PFSK-1 (cell line): Measurements from ENCODE around the gene DENND2A.

Source experiments
- FOXP2 ChIP-seq: optimal IDR thresholded peaks from 2 replicates; pipeline ENCODE3; 2011; ENCODE audit warnings: borderline replicate concordance, control low read depth, inconsistent platforms; ENCODE audit not compliant: insufficient read depth; ENCODE audit errors: extremely low read length, extremely low read depth
- POLR2AphosphoS5 ChIP-seq: IDR thresholded peaks from 2 replicates; pipeline ENCODE4 v1.6.1; 2012; ENCODE audit warnings: low read depth, mild to moderate bottlenecking, control low read depth, low read length, moderate library complexity
- REST ChIP-seq, 2 experiments: IDR thresholded peaks; 2 replicates each; pipeline versions ENCODE4 v1.6.1 to v1.8.0; 2011 to 2012; ENCODE audit warnings: low read depth in 2 of 2, low read length in 2 of 2, control low read depth in 1 of 2, inconsistent platforms in 1 of 2, mild to moderate bottlenecking in 1 of 2, moderate library complexity in 1 of 2; ENCODE audit not compliant: insufficient read depth in 1 of 2
- SIN3A ChIP-seq: IDR thresholded peaks from 2 replicates; pipeline ENCODE4 v1.6.1; 2012; ENCODE audit warnings: mild to moderate bottlenecking, low read length, moderate library complexity, borderline replicate concordance; ENCODE audit not compliant: insufficient read depth
- TAF1 ChIP-seq: IDR thresholded peaks from 2 replicates; pipeline ENCODE4 v1.6.1; 2012; ENCODE audit warnings: low read length, control low read depth, borderline replicate concordance; ENCODE audit not compliant: insufficient read depth

GRCh38 chr7:140476698-140477261 is 163.8 kb downstream of the DENND2A start:
- TF ChIP-seq POLR2AphosphoS5: no peak
- TF ChIP-seq SIN3A: no peak
- TF ChIP-seq TAF1: no peak
- no peak for TF ChIP-seq REST (IDR thresholded peaks at IDR 0.05; ENCODE audit: insufficient read depth in 1 of 2, low read depth in 2 of 2, low read length in 2 of 2)
- no peak for TF ChIP-seq FOXP2
